G401 (cell line): Measurements from ENCODE around the gene PHACTR3. TPM values are rescaled to one million over a fixed set of nuclear protein-coding genes. Genes with fewer than 3 reads are reported as not detected.
"Not testable (repeated sequence)": the region's sequence is repeated elsewhere in the genome, so short reads cannot be mapped to it uniquely, and the experiment has no call there.

Experiments
- DNase-seq: peaks from one replicate; pipeline ENCODE4 v3.0.0-alpha.2; 2015; ENCODE audit warnings: low spot score
- in situ Hi-C: cut with HindIII; loops from 2 replicates; pipeline ENCODE4 v1.10.0; 2016; ENCODE audit warnings: low sequenced_read_pairs, mixed read lengths
- total RNA-seq: library from RNA; depleted of rRNA; stranded (reverse); fragments of >200 nt; shearing (Covaris generic); gene quantifications from 2 replicates; pipeline ENCODE4 v1.2.3, GENCODE V29; 2014; rRNA removed

Gene PHACTR3
- total RNA-seq: not detected in 2 replicates

GRCh38 chr20:59603781-59604541 lies at the start of gene PHACTR3:
Gene PHACTR3, plus strand, starts transcription at chr20:59604540. Its CDS starts 475 bp downstream, at chr20:59605015.
- DNase-seq: peak; percentile 68
- in situ Hi-C loops: no loop called here

- in situ Hi-C loops, DNase-seq: not testable (repeated sequence)
These were observed 46.4 kb upstream of the PHACTR3 start for GRCh38 chr20:59557733-59558529.

GRCh38 chr20:59559024-59559817 lies 45.1 kb upstream of the PHACTR3 start:
- peak; percentile 94 for DNase-seq
- in situ Hi-C loops: no loop called here

GRCh38 chr20:59559863-59560262 lies 44.5 kb upstream of the PHACTR3 start:
- in situ Hi-C loops: no loop called here
- DNase-seq: no peak

- in situ Hi-C loops: no loop called here
- DNase-seq: peak; percentile 62
These were observed 43.6 kb upstream of the PHACTR3 start for GRCh38 chr20:59560588-59561227.

GRCh38 chr20:59561228-59561605 lies 43.1 kb upstream of the PHACTR3 start:
- DNase-seq: no peak
- in situ Hi-C loops: no loop called here

- in situ Hi-C loops: no loop called here
- no peak for DNase-seq
These were observed 42.6 kb upstream of the PHACTR3 start for GRCh38 chr20:59561614-59562277.

- DNase-seq: no peak
- in situ Hi-C loops: no loop called here
These were observed 40.2 kb upstream of the PHACTR3 start for GRCh38 chr20:59564171-59564570.

GRCh38 chr20:59564943-59565342 lies 39.4 kb upstream of the PHACTR3 start:
- in situ Hi-C loops: no loop called here
- no peak for DNase-seq

GRCh38 chr20:59565768-59566461 lies 38.4 kb upstream of the PHACTR3 start:
- peak; percentile 1 for DNase-seq
- in situ Hi-C loops: no loop called here

GRCh38 chr20:59566631-59567524 lies 37.5 kb upstream of the PHACTR3 start:
- in situ Hi-C loops: no loop called here
- DNase-seq: no peak

- DNase-seq: no peak
- in situ Hi-C loops: no loop called here
These were observed 36.5 kb upstream of the PHACTR3 start for GRCh38 chr20:59567585-59568508.

- in situ Hi-C loops: no loop called here
- DNase-seq: no peak
These were observed 35.8 kb upstream of the PHACTR3 start for GRCh38 chr20:59568509-59569024.

- no peak for DNase-seq
- in situ Hi-C loops: no loop called here
These were observed 35.0 kb upstream of the PHACTR3 start for GRCh38 chr20:59569305-59569704.

GRCh38 chr20:59571151-59571550 lies 33.2 kb upstream of the PHACTR3 start:
- no peak for DNase-seq

More at GRCh38 chr20:59571151-59571550, 33.2 kb upstream of the PHACTR3 start:
- in situ Hi-C loops: loop anchor here (5.0 kb wide), 1 partner anchor 46 kb away; no protein-coding TSS in a partner anchor
